Adipocyte (in vitro differentiated cells): Measurements from ENCODE around the gene ZNF365.

Experiments used
- DNase-seq: peaks from one replicate; pipeline ENCODE4 v3.0.0-alpha.2; 2015; ENCODE audit warnings: low read depth
- H3K27me3 ChIP-seq: replicated peaks from 2 replicates; pipeline ENCODE4 v1.7.0; 2013; ENCODE audit warnings: mild to moderate bottlenecking, low read length, moderate library complexity; ENCODE audit not compliant: control insufficient read depth, insufficient read depth
- H3K36me3 ChIP-seq: 2 replicates; pipeline ENCODE4 v1.7.0; 2013; ENCODE audit warnings: low read length, mild to moderate bottlenecking, moderate library complexity; ENCODE audit not compliant: control insufficient read depth, insufficient read depth, severe bottlenecking
- H3K4me1 ChIP-seq: 2 replicates; pipeline ENCODE4 v1.7.0; 2013; ENCODE audit warnings: mild to moderate bottlenecking, low read length, moderate library complexity; ENCODE audit not compliant: control insufficient read depth, insufficient read depth
- H3K4me3 ChIP-seq: 2 replicates; pipeline ENCODE4 v1.7.0; 2013; ENCODE audit warnings: mild to moderate bottlenecking, low read length, moderate library complexity
- H3K9ac ChIP-seq: 2 replicates; pipeline ENCODE4 v1.7.0; 2013; ENCODE audit warnings: mild to moderate bottlenecking, low read length, moderate library complexity
- H3K9me3 ChIP-seq: 2 replicates; pipeline ENCODE4 v1.7.0; 2013; ENCODE audit warnings: mild to moderate bottlenecking, low read length, moderate library complexity; ENCODE audit not compliant: control insufficient read depth

The ZNF365 gene

GRCh38 chr10:62426086-62426485 is 51.9 kb downstream of the ZNF365 start:
- no peak overlapping the region for H3K9ac ChIP-seq
- DNase-seq: no peak
- no peak overlapping the region for H3K4me3 ChIP-seq
- no peaks in the 10 kb centered on the region for H3K27me3 ChIP-seq
- no peaks in the 10 kb centered on the region for H3K36me3 ChIP-seq
- peaks cover 7% of the 10 kb centered on the region for H3K4me1 ChIP-seq
- H3K9me3 ChIP-seq: no peaks in the 10 kb centered on the region

GRCh38 chr10:62426600-62426999 is 52.4 kb downstream of the ZNF365 start:
- peaks cover 7% of the 10 kb centered on the region for H3K4me1 ChIP-seq
- no peak overlapping the region for H3K9ac ChIP-seq
- no peaks in the 10 kb centered on the region for H3K27me3 ChIP-seq
- no peak overlapping the region for H3K4me3 ChIP-seq
- H3K9me3 ChIP-seq: no peaks in the 10 kb centered on the region
- DNase-seq: no peak
- H3K36me3 ChIP-seq: no peaks in the 10 kb centered on the region

GRCh38 chr10:62430881-62431280 is 56.7 kb downstream of the ZNF365 start:
- Histone ChIP-seq H3K4me1 (peaks cover 12% of the 10 kb centered on the region), H3K9me3 (no peaks in the 10 kb centered on the region), H3K9ac (no peak overlapping the region), H3K4me3 (no peak overlapping the region), H3K27me3 (no peaks in the 10 kb centered on the region), H3K36me3 (no peaks in the 10 kb centered on the region)
- no peak for DNase-seq

GRCh38 chr10:62433181-62433692 is 59.1 kb downstream of the ZNF365 start:
- Histone ChIP-seq H3K9ac (peak overlapping the region; percentile 19), H3K4me3 (no peak overlapping the region), H3K27me3 (no peaks in the 10 kb centered on the region), H3K9me3 (no peaks in the 10 kb centered on the region), H3K36me3 (no peaks in the 10 kb centered on the region), H3K4me1 (peaks cover 12% of the 10 kb centered on the region)
- peak; percentile 91 for DNase-seq

GRCh38 chr10:62433901-62434300 is 59.7 kb downstream of the ZNF365 start:
- Histone ChIP-seq H3K9ac (peak overlapping the region; percentile 19), H3K4me3 (no peak overlapping the region), H3K36me3 (no peaks in the 10 kb centered on the region), H3K27me3 (no peaks in the 10 kb centered on the region), H3K4me1 (peaks cover 12% of the 10 kb centered on the region), H3K9me3 (no peaks in the 10 kb centered on the region)
- no peak for DNase-seq

- Histone ChIP-seq H3K4me3 (no peak overlapping the region), H3K36me3 (no peaks in the 10 kb centered on the region), H3K9ac (no peak overlapping the region), H3K9me3 (no peaks in the 10 kb centered on the region), H3K27me3 (no peaks in the 10 kb centered on the region), H3K4me1 (peaks cover 11% of the 10 kb centered on the region)
- peak; percentile 90 for DNase-seq
These were observed 63.5 kb downstream of the ZNF365 start for GRCh38 chr10:62437696-62438095.

GRCh38 chr10:62442006-62442405 is 67.8 kb downstream of the ZNF365 start:
- peaks cover 12% of the 10 kb centered on the region for H3K4me1 ChIP-seq
- H3K4me3 ChIP-seq: no peak overlapping the region
- H3K9ac ChIP-seq: no peak overlapping the region
- no peaks in the 10 kb centered on the region for H3K36me3 ChIP-seq
- no peaks in the 10 kb centered on the region for H3K27me3 ChIP-seq
- no peaks in the 10 kb centered on the region for H3K9me3 ChIP-seq
- DNase-seq: no peak

- Histone ChIP-seq H3K36me3 (no peaks in the 10 kb centered on the region), H3K9ac (no peak overlapping the region), H3K27me3 (no peaks in the 10 kb centered on the region), H3K4me3 (no peak overlapping the region), H3K9me3 (no peaks in the 10 kb centered on the region), H3K4me1 (peaks cover 12% of the 10 kb centered on the region)
- no peak for DNase-seq
These were observed 68.9 kb downstream of the ZNF365 start for GRCh38 chr10:62442894-62443669.

GRCh38 chr10:62443866-62444265 is 69.7 kb downstream of the ZNF365 start:
- H3K4me1 ChIP-seq: peaks cover 12% of the 10 kb centered on the region
- peak; percentile 44 for DNase-seq
- no peak overlapping the region for H3K4me3 ChIP-seq
- H3K27me3 ChIP-seq: no peaks in the 10 kb centered on the region
- no peaks in the 10 kb centered on the region for H3K9me3 ChIP-seq
- no peaks in the 10 kb centered on the region for H3K36me3 ChIP-seq
- no peak overlapping the region for H3K9ac ChIP-seq

- Histone ChIP-seq H3K4me1 (peaks cover 16% of the 10 kb centered on the region), H3K9ac (no peak overlapping the region), H3K27me3 (no peaks in the 10 kb centered on the region), H3K9me3 (no peaks in the 10 kb centered on the region), H3K36me3 (no peaks in the 10 kb centered on the region), H3K4me3 (no peak overlapping the region)
- no peak for DNase-seq
These were observed 72.5 kb downstream of the ZNF365 start for GRCh38 chr10:62446627-62447026.

- Histone ChIP-seq H3K36me3 (no peaks in the 10 kb centered on the region), H3K9me3 (no peaks in the 10 kb centered on the region), H3K27me3 (no peaks in the 10 kb centered on the region), H3K9ac (no peak overlapping the region), H3K4me3 (no peak overlapping the region), H3K4me1 (peaks cover 23% of the 10 kb centered on the region)
- no peak for DNase-seq
These were observed 76.9 kb downstream of the ZNF365 start for GRCh38 chr10:62450912-62451610.
